Ammon's horn (tissue), 1 donor: Measurements from ENCODE around the gene CFDP1.
A peak's percentile ranks its signal among the peaks of the same experiment; 100 is the strongest.

Experiments used
- DNase-seq: peaks from one replicate; pipeline ENCODE4 v3.0.0-alpha.2; 2016; ENCODE audit warnings: low spot score

The CFDP1 gene

DNA sequence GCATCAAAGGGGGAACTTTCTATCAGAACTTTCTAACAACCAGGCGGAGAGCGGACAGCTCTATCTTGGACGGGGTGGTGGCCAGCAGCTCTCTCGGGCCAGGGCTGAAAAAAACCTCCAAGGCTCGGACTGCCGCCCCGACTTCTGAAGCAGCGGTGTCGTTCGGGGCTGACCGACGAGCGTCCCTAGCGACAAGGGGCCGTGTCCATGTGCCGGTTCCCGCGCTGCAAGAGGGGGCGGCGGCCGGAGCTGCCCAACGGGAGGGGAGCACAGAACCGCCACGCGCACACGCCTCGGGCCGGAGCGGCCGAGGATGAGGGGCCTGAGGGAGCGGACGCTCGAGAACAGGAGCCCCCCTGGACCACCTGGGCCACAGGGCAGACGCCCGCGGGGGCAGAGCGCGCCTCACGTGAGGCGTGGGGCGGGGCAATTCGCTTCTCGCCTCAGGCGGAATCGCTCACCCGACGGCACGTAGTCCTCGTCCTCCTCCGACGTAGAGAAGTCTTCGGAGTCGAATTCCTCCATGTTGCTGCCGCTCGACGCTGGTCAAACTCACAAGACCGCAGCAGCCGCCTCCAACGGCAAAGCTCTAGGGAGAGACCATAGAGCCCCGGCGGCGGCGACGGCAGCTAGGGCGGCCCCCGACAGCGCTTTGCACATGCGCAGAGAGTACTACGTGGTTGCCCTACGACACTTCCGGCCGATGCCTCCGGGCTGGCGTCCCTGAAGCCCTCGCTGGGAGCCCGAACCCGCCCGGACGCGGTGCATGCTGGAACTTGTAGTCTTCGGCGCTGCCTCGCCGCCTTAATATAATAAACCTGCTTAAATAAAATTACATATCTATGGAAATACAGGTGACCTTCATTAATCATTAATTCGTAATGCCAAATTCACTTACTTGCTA, at the start of gene CFDP1:
Gene CFDP1, minus strand, starts transcription at position 676 of the 904 bp plus-strand sequence. Its CDS starts 151 bp downstream, at position 525.
- peak; percentile 97 for DNase-seq

DNA sequence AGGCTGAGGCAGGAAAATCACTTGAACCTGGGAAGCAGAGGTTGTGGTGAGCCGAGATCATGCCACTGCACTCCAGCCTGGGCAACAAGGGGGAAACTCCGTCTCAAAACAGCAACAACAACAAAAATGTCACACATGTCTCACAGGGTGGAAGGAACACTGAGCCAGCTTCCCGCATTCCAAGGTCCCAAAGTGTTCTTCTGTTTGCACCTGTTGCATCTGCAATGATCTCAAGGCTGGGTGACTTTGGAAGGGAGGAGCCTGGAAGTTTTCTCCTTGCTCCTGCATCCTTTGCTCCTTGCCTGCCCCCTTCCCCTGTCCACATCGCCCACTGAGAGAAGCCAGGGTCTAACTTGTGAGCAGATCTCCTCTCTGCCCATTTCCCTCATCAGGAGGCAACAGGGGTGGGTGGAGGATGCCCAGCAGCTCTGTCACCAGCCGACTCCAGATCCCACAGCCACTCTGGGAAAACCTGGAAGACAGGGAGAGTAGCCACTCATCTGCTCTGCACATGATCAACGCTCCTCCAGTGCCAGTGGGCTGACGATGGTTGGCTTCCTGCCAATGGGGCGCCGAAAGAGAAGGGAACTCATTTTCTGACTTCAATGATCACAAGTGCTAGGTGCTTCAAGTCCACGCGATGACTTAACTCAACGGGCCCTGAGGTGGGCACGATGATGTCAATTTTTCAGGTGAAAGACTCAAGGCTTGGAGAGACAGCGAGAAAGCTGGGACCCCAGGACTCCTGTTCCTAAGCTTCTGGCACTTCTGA, 49.3 kb upstream of the CFDP1 start:
- no peak for DNase-seq

DNA sequence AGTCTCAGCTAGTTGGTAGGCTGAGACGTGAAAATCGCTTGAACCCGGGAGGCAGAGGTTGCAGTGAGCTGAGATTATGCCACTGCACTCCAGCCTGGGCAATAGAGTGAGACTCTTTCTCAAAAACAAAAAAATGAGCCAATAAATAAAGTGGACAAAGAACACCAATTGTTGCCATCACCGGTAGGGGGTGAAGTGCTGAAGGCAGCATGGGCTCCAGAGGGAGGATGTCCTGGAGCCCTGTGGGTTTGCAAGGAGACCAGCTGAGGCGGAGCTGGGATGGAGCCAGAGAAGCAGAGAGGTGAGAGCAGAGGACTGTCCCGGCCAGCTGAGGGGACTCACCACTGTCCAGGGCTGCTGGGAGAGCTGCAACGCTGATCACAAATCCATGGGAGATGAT, 48.2 kb upstream of the CFDP1 start:
- DNase-seq = no peak

DNA sequence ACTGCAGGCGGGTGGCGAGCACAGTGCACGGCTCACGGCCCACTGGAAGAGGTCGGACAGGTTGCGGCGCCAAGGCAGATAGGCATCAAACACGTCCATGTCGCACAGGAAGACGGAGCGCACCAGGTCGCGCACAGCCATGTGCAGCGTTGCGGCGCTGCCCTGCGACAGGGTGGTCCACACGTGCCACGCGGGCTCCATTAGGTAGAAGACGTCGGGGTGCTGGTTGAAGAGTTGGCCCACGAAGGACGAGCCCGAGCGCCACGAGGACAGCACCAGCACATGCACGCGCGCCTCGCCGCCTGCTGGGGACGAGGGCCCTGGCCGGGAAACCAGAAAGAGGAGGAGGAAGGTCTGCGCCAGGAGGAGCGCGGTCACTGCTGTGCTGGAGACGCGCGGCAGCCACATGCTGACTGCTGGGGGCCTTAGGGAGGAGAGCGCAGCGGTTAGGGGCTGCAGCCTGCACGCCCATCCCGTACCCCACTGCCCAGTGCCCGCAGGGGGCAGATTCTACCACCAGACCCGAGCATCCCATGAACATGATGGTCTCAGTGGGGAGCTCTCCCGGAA, 46.2 kb upstream of the CFDP1 start:
- no peak for DNase-seq

DNA sequence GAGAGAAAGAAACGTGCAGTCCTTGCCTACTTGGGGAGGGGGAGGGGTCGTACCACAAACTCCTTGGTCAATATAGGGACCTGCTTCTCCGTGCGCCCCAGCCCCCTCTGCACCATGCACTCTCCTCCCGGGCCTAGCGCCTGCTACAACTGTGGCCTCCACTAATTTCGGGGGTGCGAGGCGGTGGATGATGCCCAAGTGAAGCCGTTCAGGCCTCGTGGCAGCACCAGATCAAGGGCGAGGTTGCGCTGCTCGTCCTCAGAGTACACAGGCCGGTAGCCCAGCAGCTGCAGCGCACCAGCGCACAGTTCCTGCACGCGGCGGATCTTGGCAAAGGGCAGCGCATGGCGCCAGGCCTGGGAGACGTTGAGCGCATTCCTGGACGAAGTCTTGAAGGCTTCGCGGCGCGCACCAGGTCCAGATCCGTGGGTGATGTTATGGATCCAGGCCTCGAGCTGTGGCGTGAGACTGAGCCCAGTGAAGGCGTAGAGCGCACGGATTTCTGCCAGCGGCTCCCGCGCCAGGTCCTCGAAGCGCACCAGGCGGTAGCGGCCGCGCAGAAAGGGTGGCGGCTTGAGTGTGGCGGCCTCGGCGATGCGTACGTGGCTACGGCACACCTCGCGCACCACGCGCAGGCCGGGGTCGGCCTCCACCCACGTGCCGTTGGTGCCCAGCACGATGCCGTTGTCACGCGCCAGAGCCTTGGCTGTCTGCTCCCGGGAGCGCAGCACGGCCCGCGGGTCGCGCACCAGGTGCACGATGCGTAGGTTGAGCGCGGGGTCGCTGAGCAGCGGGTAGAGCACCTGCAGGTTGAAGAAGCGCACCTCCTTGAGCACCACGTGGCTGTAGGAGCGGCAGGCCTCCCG, 45.4 kb upstream of the CFDP1 start:
- DNase-seq = no peak

DNA sequence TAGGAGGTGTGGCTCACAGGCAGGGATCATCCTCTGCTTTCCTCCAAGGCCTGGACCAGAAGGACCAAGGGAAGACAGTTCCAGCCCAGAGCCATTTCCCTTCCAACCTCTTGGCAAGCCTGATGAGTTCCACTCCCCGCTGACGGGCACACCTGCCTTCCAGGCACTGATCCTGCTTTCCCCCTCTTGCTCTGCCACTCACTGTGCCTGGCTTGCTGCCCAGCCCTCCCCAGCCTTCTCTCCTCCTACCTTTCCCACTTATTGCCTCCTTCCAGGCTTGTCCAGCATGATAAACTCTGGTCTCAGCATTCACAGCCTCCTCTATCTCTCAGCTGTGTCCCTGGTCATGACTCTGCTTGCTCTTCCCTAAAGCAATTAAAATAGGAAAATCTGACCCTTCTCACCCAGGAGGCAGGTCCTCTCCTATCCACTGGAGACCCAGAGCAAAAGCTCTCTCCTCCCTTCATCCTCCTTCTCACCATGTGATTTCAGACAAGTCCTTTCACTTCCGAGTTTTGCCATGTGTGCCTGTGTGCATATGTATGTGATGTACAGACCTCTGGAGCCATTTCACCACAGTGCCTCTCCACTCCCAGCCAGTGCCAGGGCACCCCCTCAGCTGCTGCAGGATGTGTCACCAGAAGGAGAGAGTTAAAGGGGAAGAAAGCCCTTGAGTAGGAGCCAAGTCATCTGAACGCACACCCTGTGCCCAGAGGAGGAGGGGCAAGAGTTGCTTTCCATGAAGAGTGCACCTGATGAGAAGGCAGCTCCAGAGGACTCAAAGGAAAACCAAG, 44.6 kb upstream of the CFDP1 start:
- DNase-seq = peak; percentile 44

DNA sequence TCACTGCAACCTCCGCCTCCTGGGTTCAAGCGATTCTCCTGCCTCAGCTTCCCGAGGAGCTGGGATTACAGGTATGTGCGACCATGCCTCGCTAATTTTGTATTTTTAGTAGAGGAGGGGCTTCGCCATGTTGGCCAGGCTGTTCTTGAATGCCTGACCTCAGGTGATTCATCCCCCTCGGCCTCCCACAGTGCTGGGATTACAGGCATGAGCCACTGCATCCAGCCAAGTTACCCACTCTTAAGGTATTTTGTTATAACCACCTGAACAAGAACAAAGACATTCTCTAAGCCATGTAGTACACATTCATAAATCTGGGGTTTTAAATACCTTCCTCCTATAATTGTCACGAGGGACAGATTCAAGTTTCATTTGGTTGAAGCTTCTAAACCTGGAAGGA, 43.5 kb upstream of the CFDP1 start:
- DNase-seq = no peak

DNA sequence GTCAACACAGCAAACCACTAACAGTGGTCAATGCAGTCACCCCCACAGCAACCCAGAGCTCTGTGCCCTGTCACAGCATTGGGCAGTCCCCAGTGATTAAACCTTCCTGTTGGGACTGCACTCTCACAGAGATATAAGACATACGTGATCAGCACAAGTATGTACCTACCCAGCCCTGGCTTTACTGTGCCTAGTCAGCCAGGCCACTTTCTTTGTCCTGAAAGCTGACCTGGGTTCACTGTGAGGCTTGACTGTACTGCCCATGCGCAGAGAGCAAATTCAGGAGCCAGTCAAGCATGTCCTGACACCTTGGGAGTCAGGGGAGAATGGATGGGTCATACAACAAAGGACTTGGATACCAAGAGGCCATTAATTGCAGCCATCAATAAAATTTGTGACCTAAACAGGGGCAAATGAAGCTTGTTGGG, 42.1 kb upstream of the CFDP1 start:
- DNase-seq = no peak

DNA sequence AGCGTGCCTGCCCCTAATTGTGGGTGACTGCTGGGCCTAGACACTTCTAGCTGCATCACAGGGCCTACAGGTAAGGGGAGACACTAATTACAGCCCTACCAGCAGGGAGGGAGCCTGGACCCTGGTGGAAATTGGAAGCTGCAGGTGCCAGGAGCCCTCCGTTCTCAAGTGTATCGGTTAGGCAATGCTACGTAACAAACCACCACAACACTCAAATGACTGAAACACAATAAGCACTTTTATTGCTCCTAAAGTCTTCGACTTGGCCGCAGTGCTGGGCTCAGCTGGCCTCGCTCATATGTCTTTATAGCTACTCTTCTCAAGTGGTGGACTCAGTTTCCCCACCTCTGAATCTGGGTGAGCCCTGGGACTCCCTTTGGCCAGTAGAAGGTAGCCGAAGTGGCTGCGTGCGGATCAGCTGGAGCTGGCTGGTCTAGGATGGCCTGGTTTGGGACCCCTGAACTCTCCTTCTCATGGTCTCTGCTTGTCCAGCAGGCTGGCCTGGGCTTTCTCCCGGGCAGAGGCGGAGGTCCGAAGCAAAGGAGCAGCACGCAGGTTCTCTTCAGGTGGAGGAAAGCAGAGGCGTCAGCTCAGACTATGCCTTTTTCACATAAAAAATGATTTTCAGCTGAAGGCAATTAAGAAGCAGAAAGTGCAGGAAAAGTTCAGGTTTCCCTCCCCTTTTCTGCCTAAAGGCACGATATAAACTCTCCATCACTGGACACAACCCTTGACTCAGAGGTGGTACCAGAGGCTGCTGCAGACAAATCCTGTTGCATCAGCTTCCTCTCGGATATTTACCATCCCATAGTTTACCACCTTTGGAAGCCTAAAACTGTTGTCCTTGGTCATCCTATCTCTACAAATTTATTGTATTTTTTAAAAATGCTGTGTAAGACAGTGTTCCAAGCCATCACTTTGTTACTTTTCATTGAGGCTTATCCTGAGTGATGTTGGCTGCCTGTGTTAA, 39.9 kb upstream of the CFDP1 start:
- DNase-seq = no peak

DNA sequence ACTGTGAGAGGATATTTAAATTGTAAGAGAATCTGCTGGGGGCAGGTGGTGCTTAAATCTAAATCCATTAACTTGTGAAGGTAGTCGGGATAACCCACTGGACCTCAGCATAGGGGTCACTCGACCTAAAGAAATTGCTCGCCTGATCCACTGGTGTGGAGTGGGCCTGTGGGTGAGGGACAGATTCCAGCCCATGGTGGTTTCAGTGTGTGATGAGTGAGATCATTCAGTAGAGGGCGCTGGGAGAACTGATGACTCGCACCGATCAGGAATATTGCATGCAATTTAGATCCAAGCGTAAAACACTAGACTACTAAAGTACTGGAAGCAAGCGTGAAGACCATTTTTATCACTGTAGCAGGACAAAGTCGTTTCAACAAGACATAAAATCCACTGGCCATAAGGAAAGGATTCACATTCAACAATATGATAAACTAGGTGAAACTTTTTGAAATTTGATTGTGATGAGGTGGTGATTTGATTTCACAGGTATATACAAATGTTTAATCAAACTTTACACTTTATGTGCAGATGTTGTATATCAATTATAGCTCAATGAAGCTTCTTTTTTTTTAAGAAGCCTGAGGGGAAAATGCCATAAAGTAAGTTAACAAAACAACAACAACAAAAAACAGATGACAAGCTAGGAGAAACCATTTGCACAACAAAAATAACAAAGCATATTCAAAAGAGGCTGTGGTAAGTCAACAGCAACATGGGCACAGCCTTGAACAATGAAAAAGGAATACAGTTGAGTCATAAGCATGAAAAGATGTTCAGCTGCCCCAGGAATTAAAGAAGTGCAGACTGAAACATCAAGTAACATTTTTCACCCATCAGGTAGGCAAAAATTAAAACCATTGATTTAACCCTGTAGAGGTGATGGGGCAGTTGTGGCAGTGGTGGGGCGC, 38.7 kb upstream of the CFDP1 start:
- DNase-seq = peak; percentile 92

DNA sequence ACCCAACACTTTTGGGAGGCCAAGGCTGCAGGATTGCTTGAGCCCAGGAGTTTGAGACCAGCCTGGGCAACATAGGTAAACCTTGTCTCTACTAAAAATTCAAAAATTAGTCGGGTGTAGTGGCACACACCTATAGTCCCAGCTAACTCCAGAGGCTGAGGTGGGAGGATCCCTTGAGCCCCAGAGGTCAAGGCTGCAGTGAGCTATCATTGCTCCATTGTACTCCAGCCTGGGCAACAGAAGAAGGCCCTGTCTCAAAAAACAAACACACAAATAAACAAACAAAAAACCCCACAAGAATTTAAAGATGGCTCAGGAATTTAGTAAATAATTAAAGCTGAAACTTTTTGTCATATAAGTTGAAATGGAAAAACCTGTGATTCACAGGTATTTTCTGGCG, 33.5 kb upstream of the CFDP1 start:
- no peak for DNase-seq

DNA sequence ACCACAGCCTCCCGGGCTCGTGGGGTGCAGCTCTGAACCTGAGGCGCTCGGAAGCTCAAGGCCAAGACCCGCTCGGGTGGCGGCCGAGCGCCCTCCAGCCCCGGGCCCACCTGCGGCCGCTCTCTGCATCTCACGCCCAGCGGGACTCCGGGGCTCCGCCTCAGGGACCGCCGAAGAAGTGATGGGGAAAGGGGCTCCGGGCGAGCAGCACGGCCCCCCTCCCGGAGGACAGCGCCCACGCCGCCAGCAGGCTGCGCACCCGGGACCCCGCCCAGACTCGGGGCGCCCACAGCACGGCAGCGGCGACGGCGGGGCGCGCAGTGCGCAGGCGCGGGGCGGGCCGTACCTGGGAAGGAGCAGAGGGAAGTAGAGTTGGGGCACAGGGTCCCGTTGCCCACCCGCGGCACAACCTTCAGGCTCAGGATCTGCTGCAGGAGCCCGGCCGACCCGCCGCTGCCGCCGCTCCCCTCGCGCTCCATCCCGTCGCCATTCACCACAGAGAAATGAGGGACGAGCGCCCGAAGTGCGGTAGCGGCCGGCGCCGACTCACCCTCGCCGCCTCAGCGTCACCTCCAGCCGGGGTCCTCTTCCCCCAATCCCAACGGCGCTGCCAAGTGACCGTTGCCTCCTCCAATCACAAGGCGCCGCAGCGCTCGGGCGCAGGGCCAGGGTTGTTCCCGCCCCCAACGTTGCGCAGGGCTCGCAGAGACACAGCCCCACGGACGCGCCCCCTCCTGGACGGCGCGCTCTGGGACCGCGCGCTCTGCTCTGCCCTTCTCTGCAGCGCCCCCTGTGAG, 31.0 kb upstream of the CFDP1 start, which contains the start of gene TMEM170A:
Gene TMEM170A, minus strand, starts transcription at position 568 of the 797 bp plus-strand sequence. Its CDS starts 89 bp downstream, at position 479.
- peak; percentile 98 for DNase-seq

DNA sequence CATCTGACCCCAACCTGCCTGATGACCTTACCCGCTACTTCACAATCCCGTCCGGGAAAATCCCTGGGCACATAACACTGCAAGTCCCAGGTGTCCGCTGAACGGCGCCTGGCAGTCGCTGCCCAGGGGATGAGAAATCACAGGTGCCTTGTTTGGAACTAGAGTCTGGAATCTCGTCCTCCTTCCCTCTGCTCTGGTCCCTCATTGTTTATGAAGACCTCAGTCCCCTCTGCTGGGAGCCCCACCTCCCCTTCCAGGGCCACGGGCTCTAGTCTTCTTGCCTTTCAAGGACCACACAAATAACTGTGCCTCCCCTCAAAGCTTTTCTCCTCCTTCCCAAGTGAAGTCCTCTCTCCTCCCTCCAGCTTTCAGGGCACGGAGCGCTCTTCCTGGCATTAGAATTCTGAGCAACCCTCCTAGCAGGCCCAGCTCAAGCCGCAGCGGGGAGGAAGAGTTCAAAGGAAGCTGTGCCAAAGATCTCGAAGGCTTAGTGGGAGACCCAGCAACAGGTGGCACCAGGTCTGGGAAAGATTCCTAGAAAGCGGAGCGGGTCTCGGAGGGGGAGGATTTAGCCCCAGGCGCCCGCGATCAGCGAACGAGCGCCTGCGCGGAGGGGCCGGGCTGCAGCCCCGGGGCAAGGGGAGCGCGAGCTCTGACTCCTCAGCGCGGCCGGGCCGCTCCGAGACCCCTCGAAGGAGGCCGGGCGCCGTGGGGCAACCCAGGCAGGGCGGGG, 30.3 kb upstream of the CFDP1 start:
- DNase-seq = peak; percentile 49

DNA sequence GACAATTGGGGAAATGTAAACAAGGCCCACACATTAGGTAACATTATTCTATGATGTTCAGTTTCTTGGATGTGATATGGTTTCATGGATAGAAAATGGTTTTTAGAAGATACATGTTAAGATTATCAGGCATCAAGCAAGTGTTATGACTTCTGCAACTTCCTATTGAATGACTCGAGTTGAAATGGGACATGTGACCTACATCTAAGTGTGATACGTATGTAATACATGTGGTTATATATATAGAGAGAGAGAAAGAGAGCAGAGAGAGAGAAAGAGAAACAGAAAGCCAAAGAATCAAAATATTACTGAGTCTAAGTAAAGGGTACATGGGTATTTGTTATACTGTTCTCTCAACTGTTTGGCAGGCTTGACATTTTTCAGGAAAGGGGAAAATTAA, 29.5 kb upstream of the CFDP1 start:
- no peak for DNase-seq

DNA sequence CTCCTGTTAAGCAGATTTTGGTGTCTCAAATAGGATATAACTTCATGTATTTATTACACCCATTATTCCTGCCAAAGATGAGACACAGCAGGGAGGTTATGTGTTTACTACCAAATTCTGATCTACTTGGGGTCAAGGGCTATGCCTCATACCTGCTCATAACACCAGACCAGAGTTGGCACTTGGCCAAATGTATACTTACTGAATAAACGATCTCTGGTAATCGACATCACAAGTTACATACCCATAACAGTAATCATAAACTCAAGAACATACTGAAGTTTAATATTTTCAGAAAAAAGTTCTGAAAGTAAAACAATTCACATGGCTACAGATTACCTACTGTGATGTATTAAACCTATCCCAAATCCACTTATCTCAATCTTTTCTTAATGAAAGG, 28.3 kb upstream of the CFDP1 start:
- DNase-seq = no peak

DNA sequence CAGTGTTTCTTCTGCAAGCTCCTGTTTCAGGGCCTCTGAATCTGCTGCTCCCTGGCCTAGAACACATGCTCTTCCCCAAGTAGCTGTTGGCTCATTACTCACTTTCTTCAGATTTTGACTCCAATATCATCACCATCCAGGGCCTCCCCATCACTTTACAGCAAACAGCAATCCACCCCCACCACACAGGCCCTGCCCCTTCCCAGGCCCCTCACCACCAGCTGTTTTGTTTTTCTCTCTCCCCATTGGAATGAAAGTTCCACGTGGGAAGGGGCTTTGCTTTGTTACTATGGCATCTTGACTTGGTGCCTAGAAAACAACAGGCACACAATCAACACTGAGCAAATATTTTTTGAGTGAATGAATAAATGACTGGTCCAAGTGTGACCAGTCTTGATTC, 27.1 kb upstream of the CFDP1 start:
- no peak for DNase-seq

DNA sequence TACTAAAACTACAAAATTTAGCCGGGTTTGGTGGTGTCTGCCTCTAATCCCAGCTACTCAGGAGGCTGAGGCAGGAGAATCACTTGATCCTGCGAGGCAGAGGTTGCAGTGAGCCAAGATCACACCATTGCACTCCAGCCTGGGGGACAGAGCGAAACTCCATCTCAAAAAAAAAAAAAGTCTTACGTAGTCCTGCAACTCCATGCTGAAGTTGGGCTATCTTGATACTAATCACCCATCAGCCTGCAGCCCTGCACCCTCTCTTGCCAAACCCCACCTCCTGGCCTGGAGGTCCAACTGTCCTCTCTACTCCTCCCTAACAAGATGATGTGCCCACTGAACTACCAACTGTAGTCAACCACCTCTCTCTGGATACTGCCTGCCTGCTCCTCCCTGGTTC, 26.4 kb upstream of the CFDP1 start:
- no peak for DNase-seq
